B cell (primary cell): ENCODE measurements around the gene PTPRM. TPM values are rescaled to one million over a fixed set of nuclear protein-coding genes. Genes with fewer than 3 reads are reported as not detected.

Source experiments
- ATAC-seq: fragments of 200-7000 bp; cut with Tn5 transposase; one replicate; pipeline ENCODE4 v1.10.0; 2021; ENCODE audit warnings: low read depth, mild to moderate bottlenecking, moderate number of reproducible peaks, moderate library complexity
- CTCF ChIA-PET: fragments of 350-600 bp; sonication (Branson Sonifier 250); formaldehyde crosslinking; loops from one replicate; lab custom pipeline; 2021; ENCODE audit warnings: antibody characterized with exemption, inconsistent platforms; lab: Charles Lee
- POLR2A ChIA-PET: fragments of 350-600 bp; sonication (Branson Sonifier 250); formaldehyde crosslinking; loops from one replicate; lab custom pipeline; 2021; ENCODE audit warnings: antibody characterized with exemption; lab: Charles Lee
- DNase-seq: peaks from one replicate; pipeline ENCODE4 v3.0.0; 2013
- H2AFZ ChIP-seq: 2 replicates; pipeline ENCODE4 v1.6.1; 2012; ENCODE audit warnings: mild to moderate bottlenecking, low read depth, low read length; ENCODE audit not compliant: insufficient read depth, poor library complexity, severe bottlenecking
- H3K27ac ChIP-seq, 2 donors: 1 replicate in 1 of 2; 2 replicates in 1 of 2; pipeline ENCODE4 v1.5.1; 2012 to 2013; ENCODE audit warnings: low read length in 2 of 2, mild to moderate bottlenecking in 2 of 2, moderate library complexity in 1 of 2
- H3K27me3 ChIP-seq, 4 experiments: fragments of 200-600 bp in 1 of 4; sonication (generic) in 1 of 4; replicated peaks in 1 of 4; 1 replicate in 2 of 4; 2 replicates in 2 of 4; pipeline versions ENCODE4 v1.6.1 to v1.7.0; 2013 to 2016; ENCODE audit warnings: low read length in 3 of 4, mild to moderate bottlenecking in 2 of 4, mixed read lengths in 1 of 4, moderate library complexity in 1 of 4; ENCODE audit not compliant: insufficient read depth in 4 of 4, control insufficient read depth in 3 of 4; ENCODE audit errors: control extremely low read depth in 1 of 4
- H3K36me3 ChIP-seq, 2 experiments: replicated peaks in 1 of 2; 1 replicate in 1 of 2; 2 replicates in 1 of 2; pipeline versions ENCODE4 v1.6.1 to v1.7.1; 2013; ENCODE audit warnings: low read length in 1 of 2; ENCODE audit not compliant: insufficient read depth in 2 of 2, control insufficient read depth in 1 of 2; ENCODE audit errors: control extremely low read depth in 1 of 2, extremely low read depth in 1 of 2
- H3K4me1 ChIP-seq, 2 donors: fragments of 200-600 bp in 1 of 2; sonication (generic) in 1 of 2; 1 replicate in 1 of 2; 2 replicates in 1 of 2; pipeline versions ENCODE4 v1.5.1 to v1.6.1; 2013 to 2017; ENCODE audit warnings: low read length in 2 of 2; ENCODE audit not compliant: control insufficient read depth in 2 of 2, insufficient read depth in 2 of 2
- H3K4me2 ChIP-seq: replicated peaks from 2 replicates; pipeline ENCODE3; 2012; ENCODE audit warnings: mild to moderate bottlenecking, low read depth, low read length; ENCODE audit not compliant: poor library complexity, severe bottlenecking
- H3K4me3 ChIP-seq, 5 experiments: fragments of 200-600 bp in 1 of 5; sonication (generic) in 1 of 5; 1 replicate in 3 of 5; 2 replicates in 2 of 5; pipeline versions ENCODE4 v1.5.1 to v1.7.0; 2011 to 2016; ENCODE audit warnings: low read length in 4 of 5, mild to moderate bottlenecking in 4 of 5, low read depth in 2 of 5, control low read depth in 1 of 5, moderate library complexity in 1 of 5; ENCODE audit not compliant: insufficient read depth in 1 of 5; ENCODE audit errors: control extremely low read depth in 1 of 5, extremely low read depth in 1 of 5
- H3K79me2 ChIP-seq: fragments of 200-600 bp; sonication (generic); one replicate; pipeline ENCODE4 v1.6.0; 2016; ENCODE audit warnings: low read length; ENCODE audit not compliant: control insufficient read depth, insufficient read depth
- H3K9ac ChIP-seq: fragments of 200-600 bp; sonication (generic); 2 replicates; pipeline ENCODE4 v1.6.1; 2017; ENCODE audit warnings: mild to moderate bottlenecking, low read length, moderate library complexity
- H3K9me3 ChIP-seq, 3 donors: one replicate each; pipeline versions ENCODE4 v1.6.1 to v1.7.1; 2013; ENCODE audit warnings: low read length in 2 of 3; ENCODE audit not compliant: control insufficient read depth in 2 of 3, insufficient read depth in 1 of 3; ENCODE audit errors: control extremely low read depth in 1 of 3
- H4K20me1 ChIP-seq: 2 replicates; pipeline ENCODE4 v1.6.0; 2012; ENCODE audit warnings: mild to moderate bottlenecking, low read length; ENCODE audit not compliant: insufficient read depth, control insufficient read depth, poor library complexity, severe bottlenecking
- H3K27ac Mint-ChIP-seq: one replicate; pipeline ENCODE4 v1.8.0; 2021; ENCODE audit warnings: mixed read lengths
- H3K27me3 Mint-ChIP-seq: one replicate; pipeline ENCODE4 v1.8.0; 2021; ENCODE audit warnings: mixed read lengths
- H3K4me1 Mint-ChIP-seq: one replicate; pipeline ENCODE4 v1.8.0; 2021; ENCODE audit warnings: mixed read lengths
- H3K4me3 Mint-ChIP-seq: one replicate; pipeline ENCODE4 v1.8.0; 2021; ENCODE audit warnings: mixed read lengths
- H3K9me3 Mint-ChIP-seq: one replicate; pipeline ENCODE4 v1.8.0; 2022; ENCODE audit warnings: mixed read lengths; ENCODE audit not compliant: insufficient read depth
- EZH2 ChIP-seq: IDR thresholded peaks from 2 replicates; pipeline ENCODE4 v1.6.1; 2012; ENCODE audit warnings: borderline replicate concordance, low read depth, mild to moderate bottlenecking, moderate library complexity, low read length; ENCODE audit not compliant: insufficient read depth, poor library complexity, severe bottlenecking
- WGBS: methylation state at CpG from one replicate; pipeline ENCODE4 v1.1.5; 2013; ENCODE audit warnings: missing lambda C conversion rate; ENCODE audit not compliant: insufficient coverage; 5-methylcytosine and 5-hydroxymethylcytosine counted together
- intact Hi-C: fragments of 100-400 bp; cut with micrococcal nuclease; formaldehyde crosslinking; loops from one replicate; pipeline ENCODE4 v1.10.0; 2022
- polyA plus RNA-seq: library from polyadenylated mRNA; depleted of rRNA; stranded (reverse); fragments of >200 nt; gene quantifications from 2 replicates; pipeline ENCODE4 v1.2.3, GENCODE V29; 2012
- total RNA-seq, 2 donors: library from RNA; stranded (reverse); fragments of 120-200 nt in 1 of 2; gene quantifications; 1 replicate in 1 of 2; 2 replicates in 1 of 2; pipeline versions ENCODE4 v1.2.3 to v1.2.4, GENCODE V29; 2013 to 2022
- TF ChIP-seq, protein P1 (sequence below): fragments of 200-600 bp; IDR thresholded peaks from one replicate; pipeline ENCODE4 v1.8.0; 2022; ENCODE audit warnings: antibody characterized with exemption, mild to moderate bottlenecking

Gene PTPRM
- total and polyA plus RNA-seq, 2 donors (not counting 1 experiment from before 2014, with no cell fraction given): 0.20 to 0.89 TPM

- no peak overlapping the region for H3K27ac Mint-ChIP-seq
- no peaks in the 10 kb centered on the region for H3K27me3 ChIP-seq
- H2AFZ ChIP-seq: no peak overlapping the region
- H3K4me3 Mint-ChIP-seq: no peak overlapping the region
- H3K79me2 ChIP-seq: no peaks in the 10 kb centered on the region
- no peak overlapping the region for H3K4me2 ChIP-seq
- no peak overlapping the region for H3K27ac ChIP-seq
- H3K9ac ChIP-seq: no peak overlapping the region
- TF ChIP-seq, protein P1, sequence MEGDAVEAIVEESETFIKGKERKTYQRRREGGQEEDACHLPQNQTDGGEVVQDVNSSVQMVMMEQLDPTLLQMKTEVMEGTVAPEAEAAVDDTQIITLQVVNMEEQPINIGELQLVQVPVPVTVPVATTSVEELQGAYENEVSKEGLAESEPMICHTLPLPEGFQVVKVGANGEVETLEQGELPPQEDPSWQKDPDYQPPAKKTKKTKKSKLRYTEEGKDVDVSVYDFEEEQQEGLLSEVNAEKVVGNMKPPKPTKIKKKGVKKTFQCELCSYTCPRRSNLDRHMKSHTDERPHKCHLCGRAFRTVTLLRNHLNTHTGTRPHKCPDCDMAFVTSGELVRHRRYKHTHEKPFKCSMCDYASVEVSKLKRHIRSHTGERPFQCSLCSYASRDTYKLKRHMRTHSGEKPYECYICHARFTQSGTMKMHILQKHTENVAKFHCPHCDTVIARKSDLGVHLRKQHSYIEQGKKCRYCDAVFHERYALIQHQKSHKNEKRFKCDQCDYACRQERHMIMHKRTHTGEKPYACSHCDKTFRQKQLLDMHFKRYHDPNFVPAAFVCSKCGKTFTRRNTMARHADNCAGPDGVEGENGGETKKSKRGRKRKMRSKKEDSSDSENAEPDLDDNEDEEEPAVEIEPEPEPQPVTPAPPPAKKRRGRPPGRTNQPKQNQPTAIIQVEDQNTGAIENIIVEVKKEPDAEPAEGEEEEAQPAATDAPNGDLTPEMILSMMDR: no peak
- TF ChIP-seq EZH2: no peak
- H3K36me3 ChIP-seq: no peaks in the 10 kb centered on the region
- no peak overlapping the region for H3K4me3 ChIP-seq
- H3K4me1 Mint-ChIP-seq: no peaks in the 10 kb centered on the region
- DNase-seq (no peak), ATAC-seq (no peak)
- H3K27me3 Mint-ChIP-seq: no peaks in the 10 kb centered on the region
- H3K9me3 ChIP-seq: no peaks in the 10 kb centered on the region
- WGBS: no CpG with 5 or more reads among the region's 5 CpGs
- H4K20me1 ChIP-seq: no peaks in the 10 kb centered on the region
- H3K9me3 Mint-ChIP-seq: no peaks in the 10 kb centered on the region
- intact Hi-C loops: no loop called here
- H3K4me1 ChIP-seq: no peaks in the 10 kb centered on the region
- ChIA-PET CTCF (no interaction called here), POLR2A (no interaction called here)
Observed at GRCh38 chr18:8050616-8051329, 483.7 kb downstream of the PTPRM start.

GRCh38 chr18:8051453-8051852 is 484.3 kb downstream of the PTPRM start:
- CTCF ChIA-PET: no interaction called here
- H4K20me1 ChIP-seq: no peaks in the 10 kb centered on the region
- no peaks in the 10 kb centered on the region for H3K4me1 Mint-ChIP-seq
- H3K9me3 Mint-ChIP-seq: no peaks in the 10 kb centered on the region
- H3K36me3 ChIP-seq: no peaks in the 10 kb centered on the region
- H3K79me2 ChIP-seq: no peaks in the 10 kb centered on the region
- intact Hi-C loops: no loop called here
- no peak overlapping the region for H3K4me3 ChIP-seq
- H3K27me3 ChIP-seq: no peaks in the 10 kb centered on the region
- H2AFZ ChIP-seq: no peak overlapping the region
- no peak overlapping the region for H3K4me3 Mint-ChIP-seq
- TF ChIP-seq, protein P1: no peak
- H3K4me2 ChIP-seq: no peak overlapping the region
- DNase-seq: no peak
- POLR2A ChIA-PET: no interaction called here
- no peak overlapping the region for H3K9ac ChIP-seq
- no peak overlapping the region for H3K27ac Mint-ChIP-seq
- H3K27ac ChIP-seq: no peak overlapping the region
- no CpG with 5 or more reads among the region's 2 CpGs for WGBS
- no peaks in the 10 kb centered on the region for H3K27me3 Mint-ChIP-seq
- no peaks in the 10 kb centered on the region for H3K9me3 ChIP-seq
- no peaks in the 10 kb centered on the region for H3K4me1 ChIP-seq
- ATAC-seq: no peak
